ENCODE data around the gene TRIO.

TRIO gene

DNA sequence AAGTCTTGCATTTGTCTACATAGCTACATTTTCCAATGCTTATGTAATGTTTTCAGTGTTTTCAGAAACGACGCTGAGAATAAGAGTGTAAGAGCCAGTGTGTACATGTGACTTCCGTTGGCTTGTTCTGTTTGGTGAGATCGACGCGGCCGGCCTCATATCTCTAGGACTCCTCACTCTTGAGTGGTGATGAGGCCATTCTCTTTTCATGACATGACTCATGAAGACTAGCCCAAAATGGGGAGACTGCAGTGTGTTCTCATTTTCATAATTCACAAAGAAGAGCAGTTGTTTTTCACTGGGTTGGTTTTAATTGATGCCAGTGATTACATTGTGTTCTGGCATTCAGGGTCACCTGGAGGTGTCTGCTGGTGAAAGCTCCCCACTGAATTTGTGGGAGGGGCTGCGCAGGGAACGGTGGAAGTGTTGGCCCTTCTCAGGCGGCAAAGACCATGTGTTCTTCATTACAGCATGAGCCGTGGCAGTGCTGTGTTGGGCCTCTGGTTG is 306.9 kb downstream of the TRIO start:
- CTCF ChIA-PET, result no interaction called here
- TF ChIP-seq GLI4 (tag by site-specific recombination; IDR thresholded peaks at IDR 0.05), result no peak
- no peak for TF ChIP-seq ZNF600 (tag by site-specific recombination; IDR thresholded peaks at IDR 0.05)
- no peak for TF ChIP-seq ZNF274 (IDR thresholded peaks at IDR 0.05; ENCODE audit: low read length)
- TF ChIP-seq ZNF274 (tag by site-specific recombination; IDR thresholded peaks at IDR 0.05; ENCODE audit: borderline replicate concordance), result peak; percentile 70; the same call in 1 of the 2 replicates
- no peak for TF ChIP-seq ZNF560 (tag by site-specific recombination; IDR thresholded peaks at IDR 0.05; ENCODE audit: borderline replicate concordance)
- TF ChIP-seq GLIS2 (tag by site-specific recombination; IDR thresholded peaks at IDR 0.05), result no peak
- TF ChIP-seq, protein P1, sequence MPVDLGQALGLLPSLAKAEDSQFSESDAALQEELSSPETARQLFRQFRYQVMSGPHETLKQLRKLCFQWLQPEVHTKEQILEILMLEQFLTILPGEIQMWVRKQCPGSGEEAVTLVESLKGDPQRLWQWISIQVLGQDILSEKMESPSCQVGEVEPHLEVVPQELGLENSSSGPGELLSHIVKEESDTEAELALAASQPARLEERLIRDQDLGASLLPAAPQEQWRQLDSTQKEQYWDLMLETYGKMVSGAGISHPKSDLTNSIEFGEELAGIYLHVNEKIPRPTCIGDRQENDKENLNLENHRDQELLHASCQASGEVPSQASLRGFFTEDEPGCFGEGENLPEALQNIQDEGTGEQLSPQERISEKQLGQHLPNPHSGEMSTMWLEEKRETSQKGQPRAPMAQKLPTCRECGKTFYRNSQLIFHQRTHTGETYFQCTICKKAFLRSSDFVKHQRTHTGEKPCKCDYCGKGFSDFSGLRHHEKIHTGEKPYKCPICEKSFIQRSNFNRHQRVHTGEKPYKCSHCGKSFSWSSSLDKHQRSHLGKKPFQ (tag by site-specific recombination; IDR thresholded peaks at IDR 0.05), result no peak
- POLR2A ChIA-PET, result no interaction called here
- Histone ChIP-seq H3K36me3 (ENCODE audit: control insufficient read depth in 2 of 2, insufficient read depth in 1 of 2, low read length in 2 of 2) (peaks cover 0 to 19% of the 10 kb centered on the region in 2 experiments; a peak in 1 of 3 replicates), H3K9me3 (ENCODE audit: control insufficient read depth, insufficient read depth, low read depth, low read length) (no peaks in the 10 kb centered on the region), H3K4me3 (ENCODE audit: low read depth, low read length) (no peak overlapping the region), H3K4me1 (ENCODE audit: control insufficient read depth, insufficient read depth, low read length) (peaks cover 33% of the 10 kb centered on the region), H3K27ac (ENCODE audit: extremely low read depth, low read depth, low read length) (no peak overlapping the region)

DNA sequence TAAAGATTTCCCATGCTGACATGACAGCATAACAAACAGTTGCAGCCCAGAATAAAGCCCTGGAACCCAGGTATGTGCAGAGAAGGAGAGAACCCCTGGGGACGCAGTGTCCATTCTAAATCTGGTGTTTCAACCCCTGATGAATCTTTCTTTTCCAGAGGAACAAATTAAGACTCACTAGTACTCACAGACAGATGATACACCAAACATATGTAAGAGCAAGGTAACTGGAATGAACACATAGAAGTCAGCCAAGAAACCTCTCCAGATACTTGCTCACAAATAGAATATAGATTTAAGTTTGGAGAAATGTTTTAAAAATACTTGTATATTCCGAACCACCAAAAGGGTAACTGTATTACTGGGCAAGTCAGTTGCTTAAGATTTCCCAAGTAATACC is 307.6 kb downstream of the TRIO start:
- H3K9me3 ChIP-seq (ENCODE audit: control insufficient read depth, insufficient read depth, low read depth, low read length), result no peaks in the 10 kb centered on the region
- H3K4me3 ChIP-seq (ENCODE audit: low read depth, low read length), result no peak overlapping the region
- TF ChIP-seq ZBTB10 (tag by site-specific recombination; IDR thresholded peaks at IDR 0.05), result no peak
- no peak for TF ChIP-seq ZNF16 (tag by site-specific recombination; IDR thresholded peaks at IDR 0.05; ENCODE audit: low read depth)
- no peak for TF ChIP-seq ZNF670 (tag by site-specific recombination; IDR thresholded peaks at IDR 0.05; ENCODE audit: low read depth)
- no peak for TF ChIP-seq ZNF626 (tag by site-specific recombination; IDR thresholded peaks at IDR 0.05)
- no peak for TF ChIP-seq ZNF23 (tag by site-specific recombination; IDR thresholded peaks at IDR 0.05; ENCODE audit: borderline replicate concordance)
- no peak for TF ChIP-seq ZSCAN23 (tag by site-specific recombination; IDR thresholded peaks at IDR 0.05)
- no peak for TF ChIP-seq ZSCAN30 (tag by site-specific recombination; IDR thresholded peaks at IDR 0.05)
- TF ChIP-seq ZBTB11 (tag by site-specific recombination; conservative IDR thresholded peaks at IDR 0.05; ENCODE audit: low read depth), result no peak
- no peak for TF ChIP-seq ZNF560 (tag by site-specific recombination; IDR thresholded peaks at IDR 0.05; ENCODE audit: borderline replicate concordance)
- TF ChIP-seq MEIS1 (CRISPR knock-in tag; IDR thresholded peaks at IDR 0.05; ENCODE audit: borderline replicate concordance), result no peak
- no peak for TF ChIP-seq CTCF (tag by site-specific recombination; IDR thresholded peaks at IDR 0.05)
- TF ChIP-seq ZNF133 (tag by site-specific recombination; IDR thresholded peaks at IDR 0.05), result no peak
- no peak for TF ChIP-seq ZNF426 (tag by site-specific recombination; IDR thresholded peaks at IDR 0.05)
- peaks cover 32% of the 10 kb centered on the region for H3K4me1 ChIP-seq (ENCODE audit: control insufficient read depth, insufficient read depth, low read length)
- ChIA-PET POLR2A (no interaction called here), CTCF (interaction anchor here (0.7 kb wide), 1 partner anchor 129 kb away, joined by 3 read pairs; no protein-coding TSS in a partner anchor)
- H3K27ac ChIP-seq (ENCODE audit: extremely low read depth, low read depth, low read length), result no peak overlapping the region
- peaks cover 0 to 19% of the 10 kb centered on the region in 2 experiments; a peak in 1 of 3 replicates for H3K36me3 ChIP-seq (ENCODE audit: control insufficient read depth in 2 of 2, insufficient read depth in 1 of 2, low read length in 2 of 2)
